Measurements from ENCODE around the gene DPCD.

GRCh38 chr10:101577121-101577871 is 10.8 kb upstream of the DPCD start:
- TF ChIP-seq CTCF (IDR thresholded peaks at IDR 0.05) (no peak), POLR2A (IDR thresholded peaks at IDR 0.05) (no peak)
